ENCODE data around the gene MAPKAPK3.

MAPKAPK3 gene

DNA sequence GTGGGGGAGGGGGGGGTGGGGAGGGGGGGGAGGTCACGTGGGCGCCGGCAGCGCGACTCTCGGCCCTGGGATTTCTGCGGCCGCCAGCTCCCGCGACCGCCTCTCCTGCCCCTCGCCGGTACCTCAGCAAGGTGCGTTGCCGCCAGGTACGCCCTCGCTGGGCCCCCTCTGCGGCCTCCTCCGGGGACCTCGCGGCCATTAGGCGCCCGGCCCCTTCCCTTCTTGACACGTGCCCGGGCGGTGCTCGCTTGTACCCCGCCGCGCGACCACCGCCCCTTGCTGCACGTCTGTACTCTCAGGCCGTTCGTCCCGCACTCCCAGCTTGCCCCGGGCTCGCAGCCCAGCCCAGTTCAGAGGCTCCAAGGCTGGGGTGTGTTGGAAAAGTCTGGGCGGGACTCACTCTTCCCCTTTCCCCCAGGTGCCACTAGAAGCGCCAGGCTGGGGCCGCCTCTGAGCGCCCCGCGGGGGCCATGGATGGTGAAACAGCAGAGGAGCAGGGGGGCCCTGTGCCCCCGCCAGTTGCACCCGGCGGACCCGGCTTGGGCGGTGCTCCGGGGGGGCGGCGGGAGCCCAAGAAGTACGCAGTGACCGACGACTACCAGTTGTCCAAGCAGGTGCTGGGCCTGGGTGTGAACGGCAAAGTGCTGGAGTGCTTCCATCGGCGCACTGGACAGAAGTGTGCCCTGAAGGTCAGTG is at the start of gene MAPKAPK3:
Gene MAPKAPK3, plus strand, starts transcription at position 56 of the 696 bp plus-strand sequence. Its CDS starts 415 bp downstream, at position 471.
- TF ChIP-seq YY1 (IDR thresholded peaks at IDR 0.05; ENCODE audit: low read depth): peak; percentile 34; the same call in 1 of the 2 replicates
- TF ChIP-seq, protein P1, sequence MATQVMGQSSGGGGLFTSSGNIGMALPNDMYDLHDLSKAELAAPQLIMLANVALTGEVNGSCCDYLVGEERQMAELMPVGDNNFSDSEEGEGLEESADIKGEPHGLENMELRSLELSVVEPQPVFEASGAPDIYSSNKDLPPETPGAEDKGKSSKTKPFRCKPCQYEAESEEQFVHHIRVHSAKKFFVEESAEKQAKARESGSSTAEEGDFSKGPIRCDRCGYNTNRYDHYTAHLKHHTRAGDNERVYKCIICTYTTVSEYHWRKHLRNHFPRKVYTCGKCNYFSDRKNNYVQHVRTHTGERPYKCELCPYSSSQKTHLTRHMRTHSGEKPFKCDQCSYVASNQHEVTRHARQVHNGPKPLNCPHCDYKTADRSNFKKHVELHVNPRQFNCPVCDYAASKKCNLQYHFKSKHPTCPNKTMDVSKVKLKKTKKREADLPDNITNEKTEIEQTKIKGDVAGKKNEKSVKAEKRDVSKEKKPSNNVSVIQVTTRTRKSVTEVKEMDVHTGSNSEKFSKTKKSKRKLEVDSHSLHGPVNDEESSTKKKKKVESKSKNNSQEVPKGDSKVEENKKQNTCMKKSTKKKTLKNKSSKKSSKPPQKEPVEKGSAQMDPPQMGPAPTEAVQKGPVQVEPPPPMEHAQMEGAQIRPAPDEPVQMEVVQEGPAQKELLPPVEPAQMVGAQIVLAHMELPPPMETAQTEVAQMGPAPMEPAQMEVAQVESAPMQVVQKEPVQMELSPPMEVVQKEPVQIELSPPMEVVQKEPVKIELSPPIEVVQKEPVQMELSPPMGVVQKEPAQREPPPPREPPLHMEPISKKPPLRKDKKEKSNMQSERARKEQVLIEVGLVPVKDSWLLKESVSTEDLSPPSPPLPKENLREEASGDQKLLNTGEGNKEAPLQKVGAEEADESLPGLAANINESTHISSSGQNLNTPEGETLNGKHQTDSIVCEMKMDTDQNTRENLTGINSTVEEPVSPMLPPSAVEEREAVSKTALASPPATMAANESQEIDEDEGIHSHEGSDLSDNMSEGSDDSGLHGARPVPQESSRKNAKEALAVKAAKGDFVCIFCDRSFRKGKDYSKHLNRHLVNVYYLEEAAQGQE (IDR thresholded peaks at IDR 0.05; ENCODE audit: low read depth): no peak
- no peak for TF ChIP-seq TEAD4 (IDR thresholded peaks at IDR 0.05)
- no peak for TF ChIP-seq FOXM1 (IDR thresholded peaks at IDR 0.05; ENCODE audit: borderline replicate concordance, low read depth)
- TF ChIP-seq, protein P2, sequence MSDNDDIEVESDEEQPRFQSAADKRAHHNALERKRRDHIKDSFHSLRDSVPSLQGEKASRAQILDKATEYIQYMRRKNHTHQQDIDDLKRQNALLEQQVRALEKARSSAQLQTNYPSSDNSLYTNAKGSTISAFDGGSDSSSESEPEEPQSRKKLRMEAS (IDR thresholded peaks at IDR 0.05): peak; percentile 61
- TF ChIP-seq TCF12 (IDR thresholded peaks at IDR 0.05; ENCODE audit: low read depth): no peak
- TF ChIP-seq, protein P3, sequence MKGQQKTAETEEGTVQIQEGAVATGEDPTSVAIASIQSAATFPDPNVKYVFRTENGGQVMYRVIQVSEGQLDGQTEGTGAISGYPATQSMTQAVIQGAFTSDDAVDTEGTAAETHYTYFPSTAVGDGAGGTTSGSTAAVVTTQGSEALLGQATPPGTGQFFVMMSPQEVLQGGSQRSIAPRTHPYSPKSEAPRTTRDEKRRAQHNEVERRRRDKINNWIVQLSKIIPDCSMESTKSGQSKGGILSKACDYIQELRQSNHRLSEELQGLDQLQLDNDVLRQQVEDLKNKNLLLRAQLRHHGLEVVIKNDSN (IDR thresholded peaks at IDR 0.05): peak; percentile 83
- TF ChIP-seq CEBPB (IDR thresholded peaks at IDR 0.05): no peak
- no peak for TF ChIP-seq CREB1 (IDR thresholded peaks at IDR 0.05; ENCODE audit: low read depth)
- TF ChIP-seq EP300 (IDR thresholded peaks at IDR 0.05; ENCODE audit: borderline replicate concordance): no peak
- TF ChIP-seq TAF1 (IDR thresholded peaks at IDR 0.05; ENCODE audit: low read depth): peak; percentile 56
- no peak for TF ChIP-seq NFIC (IDR thresholded peaks at IDR 0.05)
- peak; percentile 88 for TF ChIP-seq ZBTB7A (IDR thresholded peaks at IDR 0.05; ENCODE audit: low read depth)
- no peak for TF ChIP-seq EGR1 (IDR thresholded peaks at IDR 0.05)
- TF ChIP-seq RAD21 (IDR thresholded peaks at IDR 0.05; ENCODE audit: low read depth): no peak

DNA sequence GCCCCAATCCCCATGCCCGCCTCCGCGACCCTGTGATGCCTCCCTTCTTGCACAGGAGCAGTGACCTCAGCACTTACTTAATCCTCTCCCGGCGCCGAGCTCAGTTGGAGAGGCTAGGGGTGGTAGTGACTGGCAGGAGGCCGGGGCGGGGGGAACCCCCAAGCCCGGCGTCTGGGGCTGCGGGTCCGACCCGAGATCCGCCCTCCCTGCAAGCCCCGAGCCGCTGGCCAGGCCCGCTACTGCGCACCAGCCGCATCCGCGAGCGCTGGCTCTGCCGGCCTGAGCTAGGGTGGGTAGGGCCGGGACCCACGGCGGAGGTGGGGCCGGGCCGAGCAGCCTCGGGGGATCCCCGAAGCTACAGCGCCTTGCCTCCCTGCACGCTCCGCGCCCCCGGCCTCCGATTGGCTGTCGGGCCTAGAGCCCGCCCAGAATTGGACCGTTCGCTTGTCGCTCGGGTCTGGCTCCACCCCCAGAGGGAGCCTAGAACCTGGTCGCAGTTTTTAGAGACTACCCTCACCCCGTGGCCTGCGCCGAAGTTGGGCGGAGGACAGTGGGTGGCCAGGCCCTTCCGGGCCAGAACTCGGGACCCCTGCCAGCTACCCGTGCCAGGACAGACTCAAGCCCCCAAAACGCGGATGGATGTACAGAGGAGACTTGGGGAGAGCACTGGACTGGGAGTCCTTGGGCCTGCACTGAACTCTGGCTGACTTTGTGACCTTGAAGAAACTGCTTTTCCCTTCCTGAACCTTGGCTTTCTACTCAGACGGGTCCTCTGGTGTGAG is 49.4 kb upstream of the MAPKAPK3 start, which contains the start of gene C3orf18:
Gene C3orf18, minus strand, starts transcription at position 362 of the 782 bp plus-strand sequence. CDS start 2,048 bp downstream, outside the sequence.
- no peak for TF ChIP-seq EGR1 (IDR thresholded peaks at IDR 0.05)
- TF ChIP-seq, protein P2 (IDR thresholded peaks at IDR 0.05): peak; percentile 38; the same call in 1 of the 2 replicates

DNA sequence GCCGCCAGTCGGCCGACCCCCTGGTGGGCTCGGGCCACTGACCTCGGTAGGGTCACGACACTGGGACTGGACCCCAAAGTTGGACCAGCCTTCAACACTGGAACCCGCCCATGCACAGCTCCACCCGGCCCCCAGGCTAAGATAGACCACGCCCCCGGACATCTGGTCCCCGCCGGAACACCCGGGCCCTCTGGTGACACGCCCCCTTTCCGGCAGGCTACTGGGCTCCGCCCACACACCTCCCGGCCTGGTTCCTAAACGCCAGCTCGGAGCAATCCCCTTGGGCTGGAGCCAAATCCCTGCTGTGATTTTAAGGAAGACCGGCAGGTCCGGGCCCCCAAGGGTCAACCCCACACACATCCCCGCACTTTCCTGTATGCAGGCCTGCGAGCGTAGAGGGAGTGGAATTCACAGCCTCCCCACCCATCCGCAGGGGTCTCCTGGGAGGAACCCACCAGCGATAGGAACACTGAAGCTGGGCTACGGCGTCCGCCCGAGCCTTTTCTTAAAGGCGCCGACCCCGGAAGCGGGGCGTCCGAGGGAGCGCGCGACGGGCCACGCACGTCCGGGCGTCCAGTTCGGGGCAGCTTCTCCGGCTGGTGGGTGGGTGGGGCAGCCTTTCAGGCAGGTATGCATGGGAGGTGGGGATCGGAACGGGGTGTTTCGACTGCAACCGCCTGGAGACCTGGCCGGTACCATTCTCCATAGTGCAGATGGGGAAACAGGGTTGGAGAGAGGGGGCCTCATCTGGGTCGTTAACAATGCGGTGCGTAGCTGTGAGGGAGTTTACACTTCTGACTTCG is 47.8 kb upstream of the MAPKAPK3 start, which contains the start of gene HEMK1:
Gene HEMK1, plus strand, starts transcription at position 576 of the 803 bp plus-strand sequence. CDS start 1,583 bp downstream, outside the sequence.
- peak; percentile 47 for TF ChIP-seq EGR1 (IDR thresholded peaks at IDR 0.05)
- TF ChIP-seq TCF12 (IDR thresholded peaks at IDR 0.05; ENCODE audit: low read depth): peak; percentile 76
- TF ChIP-seq EP300 (IDR thresholded peaks at IDR 0.05; ENCODE audit: borderline replicate concordance): 0 out of 2 replicates have a peak, but pooled peaks have one; percentile 26
- no peak for TF ChIP-seq CEBPB (IDR thresholded peaks at IDR 0.05)
- TF ChIP-seq FOXM1 (IDR thresholded peaks at IDR 0.05; ENCODE audit: borderline replicate concordance, low read depth): no peak
- TF ChIP-seq, protein P1 (IDR thresholded peaks at IDR 0.05; ENCODE audit: low read depth): 0 out of 2 replicates have a peak, but pooled peaks have one; percentile 4
- TF ChIP-seq TAF1 (IDR thresholded peaks at IDR 0.05; ENCODE audit: low read depth): peak; percentile 86
- TF ChIP-seq CREB1 (IDR thresholded peaks at IDR 0.05; ENCODE audit: low read depth): peak; percentile 79
- TF ChIP-seq, protein P3 (IDR thresholded peaks at IDR 0.05): peak; percentile 55
- TF ChIP-seq, protein P2 (IDR thresholded peaks at IDR 0.05): peak; percentile 83
- TF ChIP-seq YY1 (IDR thresholded peaks at IDR 0.05; ENCODE audit: low read depth): peak; percentile 53; the same call in 1 of the 2 replicates
- TF ChIP-seq ZBTB7A (IDR thresholded peaks at IDR 0.05; ENCODE audit: low read depth): peak; percentile 94
- TF ChIP-seq NFIC (IDR thresholded peaks at IDR 0.05): peak; percentile 89
- no peak for TF ChIP-seq RAD21 (IDR thresholded peaks at IDR 0.05; ENCODE audit: low read depth)
- no peak for TF ChIP-seq TEAD4 (IDR thresholded peaks at IDR 0.05)
